PC-9 (cell line): Measurements from ENCODE around the gene SEL1L2.

ENCODE experiments used
- CTCF ChIP-seq: fragments of 200-600 bp; sonication (generic); conservative IDR thresholded peaks from 2 replicates; pipeline ENCODE4 v1.6.1; 2017; ENCODE audit warnings: mixed run types, antibody characterized with exemption, mild to moderate bottlenecking, moderate library complexity
- EZH2 ChIP-seq: fragments of 200-600 bp; sonication (generic); IDR thresholded peaks from 2 replicates; pipeline ENCODE4 v1.8.0; 2017; ENCODE audit warnings: antibody characterized with exemption, low read depth

GRCh38 chr20:13844296-13844695 is 146.1 kb downstream of the SEL1L2 start:
- no peak for TF ChIP-seq CTCF
- TF ChIP-seq EZH2, result no peak
